Activated CD4-positive, alpha-beta T cell treated with anti-CD3 and anti-CD28 coated beads, Interleukin-2, Interleukin-6, amounts not matched to agents 100 ng/mL and 50 ng/mL, durations not matched to agents 16 hours and 8 hours (primary cell): ENCODE data around the gene MCOLN1.

Source experiments
- DNase-seq: peaks from one replicate; pipeline ENCODE4 v3.0.0-alpha.2; 2020

The MCOLN1 gene

DNA sequence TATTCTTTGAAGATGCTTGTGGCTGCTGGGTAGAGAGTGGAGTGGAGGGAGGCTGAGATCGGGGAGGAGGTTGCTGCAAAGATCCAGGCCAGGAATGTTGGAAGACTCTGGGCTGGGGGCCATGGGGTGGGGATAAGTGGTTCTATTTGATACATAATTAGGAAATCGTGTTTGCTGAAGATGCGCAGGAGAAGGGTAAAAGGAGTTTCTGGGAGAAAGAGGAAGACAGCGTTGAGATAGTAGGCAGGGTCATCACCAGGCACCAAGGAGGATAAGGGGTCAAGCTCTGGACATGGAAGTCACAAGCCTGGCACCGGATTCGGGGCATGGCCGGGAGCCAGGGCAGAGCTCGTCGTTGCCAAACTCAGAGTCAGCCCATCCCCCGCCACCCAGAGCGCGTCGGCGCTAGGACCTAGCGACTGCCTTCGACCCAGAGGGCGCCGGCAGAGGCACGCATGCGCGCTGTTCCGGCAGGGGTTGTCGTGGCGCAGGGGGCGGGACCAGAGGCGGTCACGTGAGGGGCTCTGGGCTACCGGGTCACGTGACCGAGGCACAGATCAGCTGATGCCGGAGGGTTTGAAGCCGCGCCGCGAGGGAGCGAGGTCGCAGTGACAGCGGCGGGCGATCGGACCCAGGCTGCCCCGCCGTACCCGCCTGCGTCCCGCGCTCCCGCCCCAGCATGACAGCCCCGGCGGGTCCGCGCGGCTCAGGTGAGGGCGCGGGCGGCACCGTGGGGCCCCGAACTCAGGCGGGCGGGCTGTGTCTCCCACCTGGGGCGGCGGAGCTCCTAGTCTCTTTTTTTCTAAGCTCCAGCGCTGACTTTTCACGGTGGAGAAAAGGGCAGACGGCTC is at the start of gene MCOLN1:
TSS of gene MCOLN1 (plus strand) at position 553 of the 851 bp plus-strand sequence. CDS start at position 680, 127 bp downstream.
- peak; percentile 100 for DNase-seq

DNA sequence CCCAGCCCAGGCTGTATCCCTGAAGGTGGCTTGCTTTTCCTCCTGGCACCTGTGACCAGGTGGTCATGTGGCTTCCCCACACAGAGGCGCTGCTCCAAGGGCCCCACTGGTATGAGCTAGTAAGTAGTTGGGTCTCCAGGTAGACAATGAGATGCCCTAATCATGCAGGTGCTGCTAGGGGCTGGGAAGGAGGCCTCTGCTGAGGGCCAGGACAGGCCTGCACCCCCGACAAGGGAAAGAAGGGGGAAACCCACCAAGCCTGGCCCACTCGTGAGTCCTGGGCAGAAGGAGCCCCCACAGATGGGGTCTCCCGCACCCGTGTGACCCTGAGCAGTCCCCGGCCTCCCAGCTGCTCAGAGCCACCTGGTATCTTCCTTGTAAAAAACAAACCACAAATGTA is 46.8 kb upstream of the MCOLN1 start:
- DNase-seq = no peak

- no peak for DNase-seq
These were observed 46.2 kb upstream of the MCOLN1 start for GRCh38 chr19:7476241-7476640.

- no peak for DNase-seq
These were observed 45.5 kb upstream of the MCOLN1 start for GRCh38 chr19:7476777-7477494.

GRCh38 chr19:7477758-7478157 is 44.7 kb upstream of the MCOLN1 start:
- DNase-seq = no peak

- no peak for DNase-seq
These were observed 44.1 kb upstream of the MCOLN1 start for GRCh38 chr19:7478173-7478842.

- DNase-seq = no peak
These were observed 43.6 kb upstream of the MCOLN1 start for GRCh38 chr19:7478843-7479227.

- no peak for DNase-seq
These were observed 42.0 kb upstream of the MCOLN1 start for GRCh38 chr19:7480222-7480969.

- DNase-seq = no peak
These were observed 41.5 kb upstream of the MCOLN1 start for GRCh38 chr19:7480970-7481255.

DNA sequence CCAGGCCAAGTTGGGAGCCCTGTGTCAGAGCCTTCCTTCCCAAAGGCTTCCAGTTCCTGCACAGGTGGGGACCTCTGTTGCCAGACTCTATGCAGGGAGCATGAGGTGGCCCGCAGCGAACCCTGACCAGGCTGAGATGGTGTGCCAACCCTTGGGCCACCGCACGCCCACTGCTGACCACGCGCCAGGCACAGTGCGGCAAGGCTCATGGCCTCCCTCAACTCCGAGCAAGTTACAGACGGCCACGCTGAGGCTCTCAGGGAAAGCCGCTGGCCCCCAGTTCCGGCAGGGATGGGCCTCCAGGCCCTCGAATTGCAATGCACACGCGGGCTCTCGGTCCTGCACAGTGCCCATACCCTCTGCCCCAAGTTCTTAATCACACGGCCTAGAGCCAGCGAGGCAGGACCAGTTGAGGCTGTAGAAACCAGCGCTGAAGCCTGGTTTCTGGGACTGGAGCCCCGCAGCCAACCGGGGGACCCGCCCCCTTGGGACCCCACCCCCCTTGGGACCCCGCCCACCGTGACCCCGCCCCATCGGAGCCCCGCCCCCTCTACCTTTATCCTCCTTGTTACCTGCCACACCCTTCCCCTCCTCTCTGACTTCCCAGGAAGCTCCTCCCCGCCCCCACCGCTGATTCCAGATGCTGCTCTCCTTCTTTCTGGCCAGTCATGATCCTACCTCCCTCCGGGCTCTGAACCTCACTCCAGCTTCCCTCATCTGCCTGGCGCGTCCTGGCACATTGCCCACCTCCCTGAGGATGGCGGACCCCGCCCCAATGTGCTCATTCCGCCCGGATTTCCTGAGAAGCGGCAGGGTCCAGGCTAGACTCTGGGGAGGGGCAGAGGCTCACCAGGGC is 39.6 kb upstream of the MCOLN1 start:
- no peak for DNase-seq

DNA sequence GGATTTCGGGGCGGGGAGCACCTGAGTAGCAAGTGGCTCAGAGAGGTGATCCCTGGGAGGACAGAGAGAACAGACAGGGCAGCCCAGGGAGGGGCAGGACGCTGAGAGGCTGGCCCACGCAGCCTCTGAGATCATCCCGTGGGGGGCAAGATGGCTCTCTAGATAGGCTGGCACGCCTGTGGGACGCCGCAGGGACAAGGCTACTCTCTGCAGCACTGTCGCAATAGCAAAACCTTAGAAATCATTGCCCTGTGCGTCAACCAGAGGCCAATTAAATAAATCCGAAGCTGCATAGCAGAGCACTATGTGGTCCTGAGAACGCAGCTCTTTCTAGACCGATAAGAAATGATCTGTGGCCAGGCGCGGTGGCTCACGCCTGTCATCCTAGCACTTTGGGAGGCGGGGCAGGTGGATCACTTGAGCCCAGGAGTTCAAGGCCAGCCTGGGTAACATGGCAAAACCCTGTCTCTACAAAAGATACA is 38.7 kb upstream of the MCOLN1 start:
- no peak for DNase-seq

- DNase-seq = no peak
These were observed 35.5 kb upstream of the MCOLN1 start for GRCh38 chr19:7486923-7487322.

GRCh38 chr19:7488736-7489353 is 33.6 kb upstream of the MCOLN1 start, which contains the start of gene PEX11G:
Gene PEX11G, minus strand, starts transcription at chr19:7489035. Its CDS starts 25 bp downstream, at chr19:7489010.
- DNase-seq = peak; percentile 94

DNA sequence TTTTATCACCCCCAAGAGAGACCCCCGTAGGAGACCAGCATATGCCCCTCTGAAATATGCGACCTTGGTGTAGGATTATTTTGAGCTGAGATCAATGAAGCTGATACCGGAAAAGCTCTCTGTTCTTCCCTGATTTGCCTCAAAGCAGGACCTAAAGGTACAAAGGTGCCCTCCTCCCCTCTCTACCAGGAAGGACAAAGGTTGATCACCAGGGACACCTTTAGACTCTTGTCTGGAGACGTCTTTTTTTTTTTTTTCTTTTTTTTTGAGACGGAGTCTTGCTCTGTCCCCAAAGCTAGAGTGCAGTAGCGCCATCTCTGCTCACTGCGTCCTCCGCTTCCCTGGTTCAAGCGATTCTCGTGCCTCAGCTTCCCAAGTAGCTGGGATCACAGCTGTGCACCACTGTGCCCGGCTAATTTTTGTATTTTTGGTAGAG is 32.8 kb upstream of the MCOLN1 start:
- DNase-seq = no peak

DNA sequence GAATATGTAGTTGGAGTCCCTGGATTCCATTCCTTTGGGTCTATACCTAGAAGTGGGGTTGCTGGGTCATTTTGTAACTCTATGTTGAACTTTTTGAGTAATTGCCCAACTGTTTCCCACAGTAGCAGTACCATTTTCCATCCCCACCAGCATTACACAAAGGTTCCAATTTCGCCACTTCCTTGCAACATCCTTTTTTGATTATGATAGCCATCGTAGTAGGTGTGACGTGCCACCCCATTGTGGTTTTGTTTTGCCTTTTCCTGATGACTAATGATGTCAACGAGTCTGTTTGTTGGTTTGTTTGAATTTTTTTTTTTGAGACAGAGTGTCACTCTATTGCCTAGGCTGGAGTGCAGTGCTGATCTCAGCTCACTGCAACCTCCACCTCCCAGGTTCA is 30.3 kb upstream of the MCOLN1 start:
- DNase-seq = peak; percentile 86

DNA sequence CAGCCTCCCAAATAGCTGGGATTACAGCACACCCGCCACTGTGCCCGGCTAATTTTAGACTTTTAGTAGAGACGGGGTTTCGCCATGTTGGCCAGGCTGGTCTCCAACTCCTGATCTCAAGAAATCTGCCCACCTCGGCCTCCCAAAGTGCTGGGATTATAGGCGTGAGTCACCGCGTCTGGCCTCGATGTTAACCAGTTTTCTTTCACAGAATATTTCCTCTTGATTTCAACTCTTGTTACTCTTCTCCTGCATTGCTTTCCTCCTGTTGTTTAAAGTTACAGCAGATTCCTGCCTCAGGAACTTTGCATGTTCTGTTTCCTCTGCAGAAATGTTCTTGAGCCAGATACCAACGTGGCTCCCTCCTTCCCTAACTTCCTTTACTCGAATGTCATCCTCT is 29.9 kb upstream of the MCOLN1 start:
- no peak for DNase-seq

DNA sequence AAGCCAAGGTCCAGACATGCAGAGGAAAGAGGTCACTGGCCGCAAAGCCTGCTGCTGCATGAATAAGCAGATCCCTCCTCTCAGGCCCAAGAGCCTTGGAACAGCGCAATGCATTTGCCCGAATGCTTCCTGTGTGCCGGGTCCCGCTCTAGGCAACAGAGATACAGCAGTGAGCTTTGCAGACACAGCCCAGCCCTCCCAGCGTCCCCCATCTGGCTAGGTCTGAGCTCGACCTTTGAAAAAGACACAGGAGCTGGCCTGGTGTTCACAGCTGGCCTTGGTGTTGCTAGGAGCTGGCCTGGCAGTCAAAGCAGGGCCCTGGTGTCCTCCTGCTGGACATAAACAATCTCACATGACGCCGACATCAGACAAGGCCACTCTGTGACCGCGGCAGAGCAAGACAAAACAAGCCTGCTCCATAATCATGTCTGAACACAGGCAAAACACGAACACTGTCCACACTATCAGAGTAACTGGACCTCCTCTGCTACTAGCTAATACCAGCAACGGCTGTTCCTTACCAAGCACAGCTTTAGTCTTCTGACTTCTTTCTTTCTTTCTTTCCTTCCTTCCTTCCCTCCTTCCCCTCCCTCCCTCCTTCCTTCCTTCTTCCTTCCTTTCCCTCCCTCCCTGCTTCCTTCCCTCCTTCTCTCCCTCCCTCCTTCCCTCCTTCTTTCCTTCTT is 27.9 kb upstream of the MCOLN1 start:
- no peak for DNase-seq

GRCh38 chr19:7497292-7497691 is 25.1 kb upstream of the MCOLN1 start:
- DNase-seq = no peak

DNA sequence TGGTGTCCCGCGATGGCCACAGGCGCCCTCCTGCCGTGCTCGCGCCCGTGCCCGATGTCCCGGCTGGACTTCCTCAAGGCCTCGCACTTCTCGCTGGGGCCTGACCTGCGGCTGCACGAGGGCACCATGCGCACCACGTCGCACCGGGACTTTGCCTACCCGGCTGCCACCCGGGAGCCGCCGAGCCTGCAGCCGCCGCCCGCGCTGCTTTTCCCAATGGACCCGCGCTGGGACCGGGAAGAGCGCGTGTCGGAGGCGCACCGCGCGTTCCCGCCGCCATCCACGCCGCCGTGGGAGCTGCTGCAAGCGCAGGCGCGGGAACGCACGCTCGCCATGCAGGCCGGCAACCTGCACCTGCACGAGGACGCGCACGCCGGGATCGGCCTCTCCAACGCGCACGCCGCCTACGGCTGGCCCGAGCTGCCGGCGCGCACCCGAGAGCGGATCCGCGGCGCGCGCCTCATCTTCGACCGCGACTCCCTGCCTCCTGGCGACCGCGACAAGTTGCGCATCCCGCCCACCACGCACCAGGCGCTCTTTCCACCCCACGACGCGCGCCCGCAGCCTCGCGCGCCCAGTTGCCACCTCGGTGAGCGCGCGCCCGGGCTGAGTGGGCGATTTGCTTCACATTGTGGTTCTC is 21.5 kb upstream of the MCOLN1 start:
- peak; percentile 75 for DNase-seq

DNA sequence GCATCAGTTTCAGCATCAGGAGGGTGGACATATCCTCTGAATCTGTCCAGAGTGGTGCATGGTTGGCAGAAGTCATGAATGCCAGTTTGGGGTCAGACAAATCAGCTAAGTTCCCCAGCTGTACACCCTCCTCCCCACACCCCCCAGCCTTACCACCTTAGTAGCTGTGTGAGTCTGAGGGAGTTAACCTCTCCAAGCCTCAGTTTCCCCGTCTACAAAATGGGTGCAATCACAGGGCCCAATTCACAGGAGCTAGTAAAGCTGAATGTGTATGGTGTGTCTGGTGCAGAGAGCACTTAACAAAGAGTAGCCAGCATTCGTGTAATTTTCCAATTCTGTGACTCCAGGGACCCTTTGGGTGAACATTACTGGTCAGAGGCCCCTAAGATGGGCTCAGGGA is 19.9 kb upstream of the MCOLN1 start:
- no peak for DNase-seq
